ENCODE data around the gene MRPS18A. TPM values are rescaled to one million over a fixed set of nuclear protein-coding genes. Genes with fewer than 3 reads are reported as not detected.
"Not testable (repeated sequence)": the region's sequence is repeated elsewhere in the genome, so short reads cannot be mapped to it uniquely, and the experiment has no call there.

Gene MRPS18A
- total RNA-seq, 4 donors from 2014 or later = 161 to 171 (median 168) TPM

GRCh38 chr6:43635387-43636307 lies 51.9 kb downstream of the MRPS18A start, which contains the start of gene MAD2L1BP:
TSS of gene MAD2L1BP (plus strand) at chr6:43635840. CDS start at chr6:43635876, 36 bp downstream.
- intact Hi-C loops (cut with DNase I; ENCODE audit: low total_unique reads) (no loop called here), in situ Hi-C loops (cut with MboI; ENCODE audit: low sequenced_read_pairs in 4 of 4) (no loop called here)
- no peaks in the 10 kb centered on the region for H3K27me3 ChIP-seq
- peak within 1 kb of the TSS; percentile 86 to 93 (median 90) for H3K27ac ChIP-seq
- DNase-seq (peak; percentile 58 to 77), ATAC-seq (peak; percentile 82)
- peaks cover 32 to 36% of the 10 kb centered on the region in 2 donors for H3K4me1 ChIP-seq
- H3K9me3 ChIP-seq = no peaks in the 10 kb centered on the region
- TF ChIP-seq POLR2A (IDR thresholded peaks at IDR 0.05) (peak; percentile 85 to 87), CTCF (IDR thresholded peaks at IDR 0.05 in 4 of 5, conservative IDR thresholded peaks at IDR 0.05 in 1 of 5) (peak in 1 of 5 experiments; percentile 15)
- peaks cover 0 to 30% of the 10 kb centered on the region in 2 donors for H3K36me3 ChIP-seq
- peak within 1 kb of the TSS; percentile 84 to 91 (median 88) for H3K4me3 ChIP-seq

DNA sequence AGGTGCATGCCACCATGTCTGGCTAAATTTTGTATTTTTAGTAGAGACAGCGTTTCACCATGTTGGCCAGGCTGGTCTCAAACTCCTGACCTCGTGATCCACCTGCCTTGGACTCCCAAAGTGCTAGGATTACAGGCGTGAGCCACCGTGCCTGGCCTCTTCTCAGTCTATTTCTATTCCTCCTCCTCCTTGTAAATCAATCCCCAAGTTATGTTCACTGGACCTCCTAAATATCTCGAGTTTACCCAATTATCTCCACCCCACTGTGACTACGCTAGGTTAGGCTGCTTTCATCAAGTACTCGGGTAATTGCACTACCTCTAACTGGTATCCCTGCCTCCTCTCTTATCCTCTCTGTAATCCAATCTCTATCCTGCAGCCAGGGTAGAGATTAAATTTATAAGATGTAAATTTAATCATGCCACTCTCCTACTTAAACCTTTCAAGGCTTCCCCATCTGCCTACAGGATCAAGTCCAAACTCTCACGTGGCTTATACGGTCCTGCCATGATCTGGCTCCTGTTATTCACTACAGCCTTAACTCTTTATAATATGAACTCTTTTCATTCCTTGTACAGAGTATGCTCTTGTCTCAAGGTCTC lies 52.8 kb downstream of the MRPS18A start:
- intact Hi-C loops (cut with DNase I; ENCODE audit: low total_unique reads) = no loop called here
- peaks cover 0 to 22% of the 10 kb centered on the region in 2 donors for H3K36me3 ChIP-seq
- no peaks in the 10 kb centered on the region for H3K9me3 ChIP-seq
- ATAC-seq (no peak), DNase-seq (no peak)
- peaks cover 34 to 42% of the 10 kb centered on the region in 2 donors for H3K4me1 ChIP-seq
- no peak overlapping the region for H3K4me3 ChIP-seq
- peak overlapping the region; percentile 86 to 93 (median 90) for H3K27ac ChIP-seq
- H3K27me3 ChIP-seq = no peaks in the 10 kb centered on the region
- no peak for TF ChIP-seq CTCF (IDR thresholded peaks at IDR 0.05 in 4 of 5, conservative IDR thresholded peaks at IDR 0.05 in 1 of 5)
- TF ChIP-seq POLR2A (IDR thresholded peaks at IDR 0.05) = no peak
- in situ Hi-C loops (cut with MboI; ENCODE audit: low sequenced_read_pairs in 4 of 4) = no loop called here

GRCh38 chr6:43633002-43633401 lies 54.6 kb downstream of the MRPS18A start:
- in situ Hi-C loops (cut with MboI; ENCODE audit: low sequenced_read_pairs in 4 of 4); DNase-seq; H3K9me3 ChIP-seq; H3K27me3 ChIP-seq; intact Hi-C loops (cut with DNase I; ENCODE audit: low total_unique reads); H3K27ac ChIP-seq; H3K36me3 ChIP-seq; ATAC-seq; H3K4me3 ChIP-seq: not testable (repeated sequence)
- peaks cover 31 to 35% of the 10 kb centered on the region in 2 donors for H3K4me1 ChIP-seq

GRCh38 chr6:43630980-43631619 lies 56.5 kb downstream of the MRPS18A start:
- peak overlapping the region; percentile 97 to 100 (median 100) for H3K27ac ChIP-seq
- ATAC-seq (no peak), DNase-seq (no peak)
- intact Hi-C loops (cut with DNase I; ENCODE audit: low total_unique reads) = no loop called here
- no peaks in the 10 kb centered on the region for H3K36me3 ChIP-seq
- TF ChIP-seq CTCF (IDR thresholded peaks at IDR 0.05 in 4 of 5, conservative IDR thresholded peaks at IDR 0.05 in 1 of 5) = no peak
- in situ Hi-C loops (cut with MboI; ENCODE audit: low sequenced_read_pairs in 4 of 4) = no loop called here
- H3K27me3 ChIP-seq = no peaks in the 10 kb centered on the region
- H3K4me3 ChIP-seq = no peak overlapping the region
- H3K4me1 ChIP-seq = peaks cover 26 to 29% of the 10 kb centered on the region in 2 donors
- no peaks in the 10 kb centered on the region for H3K9me3 ChIP-seq
